Right renal cortex interstitium (tissue), 3 donors: ENCODE measurements around the gene RPH3AL. TPM values are rescaled to one million over a fixed set of nuclear protein-coding genes. Genes with fewer than 3 reads are reported as not detected.
"Not testable (repeated sequence)": the region's sequence is repeated elsewhere in the genome, so short reads cannot be mapped to it uniquely, and the experiment has no call there.

Experiments used
- DNase-seq, 3 donors: peaks; one replicate each; pipeline ENCODE4 v3.0.0-alpha.2; 2013; ENCODE audit warnings: low read depth in 3 of 3, low spot score in 2 of 3
- polyA plus RNA-seq, 3 donors: library from polyadenylated mRNA; unstranded; fragments of 120-200 nt; gene quantifications; one replicate each; pipeline ENCODE4 v1.2.1, GENCODE V29; 2013; ENCODE audit not compliant: insufficient read length in 3 of 3

Gene RPH3AL
- polyA plus RNA-seq, 3 donors, result 11.6 to 19.7 (median 16.5) TPM

GRCh38 chr17:228951-229708 lies 123.5 kb downstream of the RPH3AL start:
- no peak for DNase-seq

GRCh38 chr17:227946-228615 lies 124.5 kb downstream of the RPH3AL start:
- DNase-seq, result no peak

DNA sequence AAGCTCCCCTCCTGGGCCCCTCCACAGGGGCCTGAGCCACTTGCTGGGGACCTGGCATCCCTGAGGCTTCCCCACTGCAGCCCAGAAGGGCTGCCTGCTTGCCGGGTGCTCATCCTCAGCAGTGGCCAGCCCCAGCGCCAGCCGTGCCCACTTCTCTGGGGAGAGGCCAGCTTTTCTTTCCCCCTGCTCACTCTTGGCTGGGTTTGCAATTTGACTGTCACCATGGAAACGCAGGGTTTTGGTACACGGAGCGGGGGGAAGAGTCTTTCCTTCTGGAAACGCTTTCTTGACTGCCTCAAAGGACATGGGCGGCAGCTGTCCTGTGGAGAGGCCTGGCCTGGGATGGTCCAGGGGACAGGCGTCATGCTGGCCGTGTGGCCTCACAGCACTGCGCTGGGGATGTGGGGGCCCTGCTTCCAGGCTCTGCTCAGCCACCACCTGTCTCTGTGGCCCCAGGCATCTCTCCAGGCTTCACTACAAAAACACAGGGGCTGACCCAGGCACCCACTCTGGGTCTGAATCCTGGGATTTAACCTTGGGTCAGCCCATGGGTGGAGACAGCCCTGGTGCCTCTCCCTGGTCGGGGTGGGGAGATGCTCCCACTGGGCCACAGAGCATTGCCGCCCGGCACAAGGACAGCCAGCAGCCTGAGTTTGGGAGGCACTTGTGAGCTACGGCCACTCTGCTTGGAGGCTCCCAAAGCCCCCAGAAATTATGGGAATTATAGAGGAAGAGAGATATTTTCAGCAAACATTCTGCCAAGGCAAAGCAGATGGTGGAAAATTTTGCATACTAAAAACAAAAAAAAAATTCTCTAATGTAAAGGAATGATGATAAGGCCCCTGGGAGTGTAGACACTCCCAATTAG lies 125.3 kb downstream of the RPH3AL start:
- DNase-seq, result no peak

DNA sequence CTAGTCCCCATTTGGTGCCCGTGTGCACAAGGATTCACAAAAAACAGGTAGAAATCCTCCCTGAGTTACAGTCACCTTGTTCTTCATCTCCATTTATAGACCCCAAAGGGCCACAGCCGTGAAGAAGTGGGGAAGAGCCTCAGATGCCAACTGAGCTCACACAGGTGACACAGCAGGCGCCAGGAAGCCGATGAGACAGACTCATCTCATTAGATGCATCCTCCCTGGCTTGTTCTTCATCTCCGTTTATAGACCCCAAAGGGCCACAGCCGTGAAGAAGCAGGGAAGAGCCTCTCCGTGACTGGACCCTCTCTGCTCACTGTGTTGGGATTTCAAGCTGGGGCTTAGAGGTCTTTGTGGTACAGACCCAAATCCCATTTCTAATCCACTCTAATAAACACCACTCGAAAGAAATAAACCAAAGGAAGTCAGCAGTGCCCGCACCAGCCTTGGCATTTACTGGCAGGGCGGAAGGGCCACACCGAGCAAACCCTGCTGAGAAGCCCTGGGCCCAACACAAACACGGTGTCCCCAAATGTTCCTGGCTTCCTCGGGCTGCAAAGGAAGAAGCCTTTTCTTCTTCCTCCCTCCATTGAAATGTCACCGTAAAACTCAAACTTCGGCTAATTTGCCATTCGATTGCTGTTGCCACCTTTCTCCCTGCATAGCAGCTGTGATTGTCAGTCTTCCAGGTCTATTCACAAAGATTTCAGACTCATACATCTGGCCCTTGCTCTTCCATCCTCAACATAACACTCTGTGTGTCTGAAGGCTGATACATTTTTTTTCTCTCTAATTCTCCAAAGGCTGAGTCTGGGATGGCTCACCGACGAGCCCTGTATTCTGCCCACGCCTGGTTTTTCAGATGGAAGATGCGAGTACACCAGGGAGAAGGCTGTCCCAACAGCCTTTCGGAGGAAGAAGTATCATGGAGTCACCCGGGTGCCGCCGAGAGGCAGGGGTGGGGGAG lies 126.2 kb downstream of the RPH3AL start:
- DNase-seq, result no peak

GRCh38 chr17:225551-225950 lies 127.1 kb downstream of the RPH3AL start:
- DNase-seq, result no peak

DNA sequence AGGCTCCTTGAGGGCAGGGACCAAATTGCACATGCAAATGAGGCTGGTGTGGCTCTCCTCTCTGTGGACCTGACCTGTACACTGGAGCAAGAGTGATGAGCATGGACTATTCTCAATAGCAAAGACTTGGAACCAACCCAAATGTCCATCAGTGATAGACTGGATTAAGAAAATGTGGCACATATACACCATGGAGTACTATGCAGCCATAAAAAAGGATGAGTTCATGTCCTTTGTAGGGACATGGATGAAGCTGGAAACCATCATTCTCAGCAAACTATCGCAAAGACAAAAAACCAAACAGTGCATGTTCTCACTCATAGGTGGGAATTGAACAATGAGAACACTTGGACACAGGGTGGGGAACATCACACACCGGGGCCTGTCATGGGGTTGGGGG lies 128.0 kb downstream of the RPH3AL start:
- DNase-seq, result not testable (repeated sequence)

DNA sequence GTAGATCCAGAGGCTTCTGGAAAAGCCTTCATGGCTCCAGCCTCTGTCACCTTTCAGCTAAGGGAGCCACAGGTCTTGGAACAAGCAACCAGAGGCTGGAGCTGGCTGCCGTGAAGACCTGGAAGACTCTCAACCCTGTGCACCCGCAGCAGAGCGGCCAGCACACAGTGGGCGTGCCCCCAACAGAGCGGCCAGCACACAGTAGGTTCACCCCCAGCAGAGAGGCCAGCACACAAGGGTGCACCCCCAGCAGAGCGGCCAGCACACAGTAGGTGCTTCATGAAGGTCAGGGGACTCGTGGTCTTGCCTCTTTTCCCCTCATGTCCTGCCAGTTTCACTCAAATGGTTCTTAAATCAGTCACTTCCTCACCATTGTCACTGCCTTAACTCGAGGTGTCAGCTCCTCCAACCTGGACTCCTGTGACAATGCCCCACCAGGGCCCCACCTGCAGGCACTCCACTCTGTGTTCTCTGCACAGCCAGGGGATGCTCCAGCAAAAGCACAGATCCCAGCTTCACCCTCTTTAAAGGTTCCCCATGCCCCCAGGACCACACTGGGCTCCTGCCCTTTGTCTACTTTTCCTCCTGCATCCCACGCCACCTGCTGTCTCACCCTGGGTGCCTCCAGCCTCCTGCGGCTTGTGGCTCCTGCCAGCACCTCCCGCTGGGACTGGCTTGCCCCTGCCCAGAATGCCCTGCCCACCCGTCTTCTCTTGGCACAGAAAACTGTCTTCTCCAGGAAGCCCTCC lies 128.7 kb downstream of the RPH3AL start:
- DNase-seq, result no peak

DNA sequence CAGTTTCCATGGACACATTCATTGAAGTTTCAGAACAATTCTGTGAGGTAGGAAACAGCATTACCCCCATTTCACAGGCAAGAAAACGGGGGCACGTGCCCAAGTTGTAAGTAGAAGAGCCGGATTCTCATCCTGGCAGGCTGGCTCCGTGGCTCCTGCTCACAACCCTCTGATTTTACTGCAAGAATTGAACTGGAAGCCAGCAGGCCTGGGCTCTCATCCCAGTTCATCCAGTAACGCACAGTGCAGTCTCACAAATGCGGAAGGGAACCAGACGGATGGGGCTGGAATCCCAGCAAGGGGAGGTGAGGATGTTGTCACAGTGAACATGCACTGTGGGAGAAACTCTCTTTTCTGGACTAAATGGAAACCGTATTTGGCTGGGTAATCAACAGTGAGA lies 130.4 kb downstream of the RPH3AL start:
- DNase-seq, result no peak

DNA sequence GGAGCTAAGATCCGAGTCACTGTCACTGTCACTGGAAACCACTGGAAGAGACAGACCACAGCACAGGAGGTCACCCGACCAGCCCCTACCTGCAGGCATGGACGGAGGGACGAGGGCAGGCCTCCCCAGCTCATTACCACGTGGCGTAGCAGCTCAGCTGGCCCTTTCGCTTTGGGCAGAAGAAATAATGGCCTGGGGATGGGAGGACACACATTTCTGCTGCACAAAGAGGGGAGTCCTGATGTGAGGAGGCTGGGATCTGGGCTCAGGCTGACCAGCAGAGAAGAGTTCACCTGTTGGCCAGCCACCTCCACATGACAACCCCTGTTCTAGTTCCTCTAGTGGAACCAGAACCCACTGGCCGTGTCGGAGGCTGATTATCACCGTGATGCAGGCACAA lies 132.9 kb downstream of the RPH3AL start:
- no peak for DNase-seq

DNA sequence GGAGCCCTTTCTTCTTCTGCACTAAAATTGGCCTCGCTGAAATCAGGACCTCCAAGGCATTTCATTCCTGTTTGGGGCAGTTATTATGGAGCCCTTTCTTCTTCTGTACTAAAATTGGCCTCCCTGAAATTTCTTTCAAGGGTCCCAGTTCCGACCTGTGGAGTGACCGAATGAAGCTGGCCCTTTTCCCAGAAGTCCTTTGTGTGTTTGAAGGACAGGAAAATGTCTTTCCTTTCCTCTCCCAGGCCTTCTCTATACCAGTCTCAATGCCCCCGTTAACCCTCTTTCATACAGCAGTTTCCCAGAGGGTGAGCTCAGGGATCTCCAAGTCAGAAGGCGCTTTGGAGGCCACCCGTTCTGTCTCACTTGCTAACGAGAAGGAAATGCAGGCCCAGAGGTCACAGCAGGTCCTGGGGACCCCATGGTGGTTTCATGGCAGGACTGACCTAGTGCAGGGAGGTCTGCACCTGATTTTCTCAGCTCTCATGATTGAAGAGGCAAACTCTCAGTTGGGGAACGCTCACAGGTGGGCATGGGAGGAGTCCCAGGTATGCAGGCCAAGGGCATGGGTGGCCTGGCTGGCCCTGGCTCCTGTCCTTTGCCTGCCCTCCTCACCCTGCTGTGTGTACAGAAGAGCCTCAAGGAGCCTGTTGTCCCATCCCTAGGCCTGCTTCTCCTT lies 134.0 kb downstream of the RPH3AL start:
- DNase-seq, result no peak

GRCh38 chr17:216625-217024 lies 136.0 kb downstream of the RPH3AL start:
- DNase-seq, result no peak

DNA sequence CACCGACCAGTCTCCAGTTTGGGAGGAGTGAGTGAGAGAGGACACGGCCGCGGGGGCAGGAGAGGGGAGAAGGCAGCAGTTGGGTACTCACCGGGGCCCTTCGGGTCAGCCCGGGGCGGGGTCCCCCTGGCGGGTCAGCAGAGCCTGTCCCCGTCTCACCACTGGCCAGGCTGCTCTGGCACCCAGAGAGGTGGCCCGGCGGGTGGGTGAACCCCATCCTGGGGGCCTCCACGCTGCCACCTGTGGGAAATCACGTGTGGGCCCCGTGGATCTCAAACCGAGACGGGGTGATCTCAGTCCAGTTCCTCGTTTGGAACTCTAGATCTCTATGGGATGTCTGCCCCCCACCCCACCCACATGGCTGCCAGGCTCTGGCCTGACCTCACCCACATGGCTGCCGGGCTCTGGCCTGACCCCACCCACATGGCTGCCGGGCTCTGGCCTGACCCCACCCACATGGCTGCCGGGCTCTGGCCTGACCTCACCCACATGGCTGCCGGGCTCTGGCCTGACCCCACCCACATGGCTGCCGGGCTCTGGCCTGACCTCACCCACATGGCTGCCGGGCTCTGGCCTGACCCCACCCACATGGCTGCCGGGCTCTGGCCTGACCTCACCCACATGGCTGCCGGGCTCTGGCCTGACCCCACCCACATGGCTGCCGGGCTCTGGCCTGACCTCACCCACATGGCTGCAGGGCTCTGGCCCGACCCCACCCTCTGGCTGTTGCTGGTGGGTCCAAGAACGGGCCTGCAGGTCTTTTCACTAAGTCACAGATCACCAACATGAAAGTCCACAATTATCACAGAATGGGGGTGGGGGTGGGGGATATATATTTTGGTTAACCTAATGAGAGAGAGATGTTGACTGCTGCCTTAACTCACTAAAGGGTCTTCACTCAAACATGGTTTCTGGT lies 136.8 kb downstream of the RPH3AL start:
- DNase-seq, result not testable (repeated sequence)

DNA sequence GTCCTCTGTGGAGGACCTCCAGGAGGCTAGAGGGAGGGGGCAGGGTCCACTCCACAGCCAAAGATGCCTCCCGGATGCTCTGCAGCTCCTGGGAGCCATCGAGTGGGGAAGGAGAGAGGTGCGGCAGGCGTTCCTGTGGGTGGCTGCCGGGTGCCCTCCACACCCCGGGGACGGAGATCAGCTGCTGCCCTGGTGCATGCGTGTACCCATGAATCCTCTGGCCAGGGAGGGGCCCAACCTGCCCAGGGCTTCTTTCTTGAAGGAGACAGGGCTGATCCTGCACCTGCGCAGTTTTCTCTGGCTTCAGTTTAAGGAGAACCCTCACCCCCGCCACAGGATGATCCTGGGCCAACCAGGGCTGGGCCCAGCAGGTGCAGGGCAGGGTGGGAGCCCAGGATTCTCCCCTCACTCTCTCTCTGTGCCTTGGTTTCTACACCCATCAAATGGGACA lies 137.7 kb downstream of the RPH3AL start:
- DNase-seq, result no peak

DNA sequence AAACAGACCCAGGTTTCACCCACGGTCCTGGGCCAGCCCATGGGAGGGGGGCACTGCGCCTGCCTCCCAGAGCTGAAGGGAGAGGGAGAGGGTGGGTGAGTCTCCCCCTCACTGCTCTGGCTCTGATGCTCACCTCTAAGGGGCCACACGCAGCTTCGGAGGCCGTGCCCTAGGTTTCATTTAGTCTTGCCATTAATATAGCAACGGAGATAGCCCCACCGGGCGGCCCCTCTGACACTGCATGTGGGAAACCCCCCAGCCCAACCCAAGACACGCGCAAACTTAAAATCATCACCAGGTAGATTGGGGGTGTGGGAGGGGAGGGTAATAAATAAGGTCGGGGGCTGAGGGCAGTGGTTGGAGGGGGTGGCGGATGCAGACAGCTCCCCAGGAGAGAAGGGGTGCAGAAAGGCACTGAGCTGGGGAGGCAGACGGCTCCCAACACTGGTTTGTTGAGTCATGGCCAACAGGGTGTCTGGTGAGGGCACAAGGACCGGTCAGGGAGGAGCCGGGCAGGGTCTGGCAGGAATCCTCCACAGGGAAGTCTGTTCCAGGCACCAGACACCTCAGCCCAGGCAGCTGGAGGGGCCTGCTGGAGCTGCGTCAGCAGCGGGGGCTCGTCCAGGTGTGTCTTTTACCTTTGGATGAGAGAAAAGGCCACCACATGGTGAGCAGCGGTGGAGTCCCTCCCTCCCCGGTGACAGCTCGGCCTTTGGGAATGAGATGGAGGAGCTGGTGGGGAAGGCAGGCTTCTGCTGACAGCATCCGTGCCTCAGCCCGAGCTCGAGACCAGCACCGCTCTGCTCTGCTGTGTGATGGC lies 139.1 kb downstream of the RPH3AL start:
- no peak for DNase-seq

GRCh38 chr17:210402-210801 lies 142.2 kb downstream of the RPH3AL start:
- DNase-seq, result no peak

GRCh38 chr17:208429-208828 lies 144.2 kb downstream of the RPH3AL start:
- DNase-seq, result no peak

DNA sequence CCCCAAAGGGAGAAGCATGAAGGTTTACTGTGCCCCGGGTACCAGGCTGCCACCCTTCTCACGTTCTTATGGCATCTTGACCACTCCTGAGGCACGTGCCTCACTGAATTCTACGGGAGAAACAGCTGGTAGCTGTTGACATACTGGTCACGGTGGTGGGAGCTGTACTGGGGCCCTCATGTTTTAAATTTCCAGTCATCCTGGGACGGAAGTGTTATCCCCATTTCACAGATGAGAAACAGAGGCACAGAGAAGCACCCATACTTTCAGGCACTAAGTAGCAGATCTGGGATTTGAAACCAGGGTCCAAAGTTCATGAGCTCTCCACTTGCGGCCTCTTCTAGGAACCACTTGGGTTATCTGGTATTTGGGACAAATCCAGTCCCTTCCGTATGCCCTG lies 144.8 kb downstream of the RPH3AL start:
- DNase-seq, result no peak
